ENCODE data around the gene PANK1.
"Not testable (repeated sequence)": the region's sequence is repeated elsewhere in the genome, so short reads cannot be mapped to it uniquely, and the experiment has no call there.

Gene PANK1

DNA sequence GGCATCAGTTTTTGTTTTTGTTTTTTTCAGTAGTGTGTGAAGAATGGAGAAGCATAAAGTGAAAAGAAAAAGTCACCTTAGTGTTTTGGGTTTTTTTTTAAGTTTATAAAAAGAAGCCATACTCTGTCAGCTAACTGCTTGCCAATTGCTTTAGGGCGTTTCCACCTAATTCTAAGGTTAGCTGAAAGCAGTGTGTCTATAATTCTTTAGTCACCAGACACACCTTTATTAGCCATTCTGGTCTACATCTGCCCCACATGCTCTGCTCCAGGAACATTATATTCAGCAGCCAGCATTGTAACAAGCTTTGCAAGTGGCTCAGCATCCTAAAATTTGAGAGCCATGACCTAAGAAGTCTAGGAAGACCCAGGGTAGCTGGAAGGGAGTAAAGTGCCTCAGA, 95.5 kb downstream of the PANK1 start:
- no peak overlapping the region for H3K27ac ChIP-seq

DNA sequence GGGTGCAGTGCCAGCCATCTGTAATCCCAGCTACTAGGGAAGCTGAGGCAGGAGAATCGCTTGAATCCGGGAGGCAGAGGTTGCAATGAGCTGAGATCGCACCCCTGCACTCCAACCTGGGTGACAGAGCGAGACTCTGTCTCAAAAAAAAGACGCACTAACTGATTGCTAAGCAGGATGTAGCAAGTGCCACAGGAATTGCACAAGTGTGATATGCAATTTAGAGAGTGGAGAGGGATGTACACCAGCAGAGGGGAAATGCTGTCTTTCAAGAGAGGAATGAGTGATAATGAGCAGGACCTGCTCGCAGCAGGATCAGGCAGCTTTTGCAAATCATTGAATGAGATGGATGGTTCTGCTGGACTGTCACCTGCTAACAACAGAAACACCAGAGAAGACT, 96.4 kb downstream of the PANK1 start:
- H3K27ac ChIP-seq: no peak overlapping the region
- TF ChIP-seq, protein P1, sequence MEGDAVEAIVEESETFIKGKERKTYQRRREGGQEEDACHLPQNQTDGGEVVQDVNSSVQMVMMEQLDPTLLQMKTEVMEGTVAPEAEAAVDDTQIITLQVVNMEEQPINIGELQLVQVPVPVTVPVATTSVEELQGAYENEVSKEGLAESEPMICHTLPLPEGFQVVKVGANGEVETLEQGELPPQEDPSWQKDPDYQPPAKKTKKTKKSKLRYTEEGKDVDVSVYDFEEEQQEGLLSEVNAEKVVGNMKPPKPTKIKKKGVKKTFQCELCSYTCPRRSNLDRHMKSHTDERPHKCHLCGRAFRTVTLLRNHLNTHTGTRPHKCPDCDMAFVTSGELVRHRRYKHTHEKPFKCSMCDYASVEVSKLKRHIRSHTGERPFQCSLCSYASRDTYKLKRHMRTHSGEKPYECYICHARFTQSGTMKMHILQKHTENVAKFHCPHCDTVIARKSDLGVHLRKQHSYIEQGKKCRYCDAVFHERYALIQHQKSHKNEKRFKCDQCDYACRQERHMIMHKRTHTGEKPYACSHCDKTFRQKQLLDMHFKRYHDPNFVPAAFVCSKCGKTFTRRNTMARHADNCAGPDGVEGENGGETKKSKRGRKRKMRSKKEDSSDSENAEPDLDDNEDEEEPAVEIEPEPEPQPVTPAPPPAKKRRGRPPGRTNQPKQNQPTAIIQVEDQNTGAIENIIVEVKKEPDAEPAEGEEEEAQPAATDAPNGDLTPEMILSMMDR (conservative IDR thresholded peaks at IDR 0.05): no peak

More for the DNA sequence above, 95.5 kb downstream of the PANK1 start:
- TF ChIP-seq, protein P1 (conservative IDR thresholded peaks at IDR 0.05): no peak

DNA sequence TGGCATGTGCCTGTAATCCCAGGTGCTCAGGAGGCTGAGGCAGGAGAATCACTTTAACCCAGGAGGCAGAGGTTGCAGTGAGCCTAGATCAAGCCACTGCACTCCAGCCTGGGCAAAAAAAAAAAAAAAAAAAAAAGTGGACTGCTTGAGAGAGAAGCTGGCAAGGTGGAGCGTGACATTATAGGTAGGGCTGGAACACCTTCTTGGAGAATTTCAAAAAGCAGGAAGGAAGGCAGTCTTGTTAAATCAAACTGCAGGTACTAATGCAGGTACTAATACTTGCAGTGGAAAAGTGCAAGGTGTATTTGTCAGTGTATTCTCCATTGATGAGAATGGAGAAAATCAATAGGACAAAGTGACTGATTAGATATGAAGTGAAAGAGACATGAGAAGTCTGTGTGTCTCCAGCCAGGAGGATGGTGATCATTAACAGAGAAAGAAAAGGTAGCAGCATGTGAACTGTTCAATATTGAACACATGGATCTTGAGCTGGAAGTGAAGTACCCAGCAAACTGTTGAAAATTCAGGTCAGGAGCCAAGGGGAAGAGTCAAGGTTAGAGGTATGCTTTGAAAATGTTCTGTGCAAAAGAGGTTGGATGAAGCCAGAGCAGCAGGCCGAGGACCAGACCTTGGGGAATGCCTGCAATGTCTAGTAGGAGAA, 97.1 kb downstream of the PANK1 start:
- no peak overlapping the region for H3K27ac ChIP-seq
- TF ChIP-seq, protein P1 (conservative IDR thresholded peaks at IDR 0.05): no peak

DNA sequence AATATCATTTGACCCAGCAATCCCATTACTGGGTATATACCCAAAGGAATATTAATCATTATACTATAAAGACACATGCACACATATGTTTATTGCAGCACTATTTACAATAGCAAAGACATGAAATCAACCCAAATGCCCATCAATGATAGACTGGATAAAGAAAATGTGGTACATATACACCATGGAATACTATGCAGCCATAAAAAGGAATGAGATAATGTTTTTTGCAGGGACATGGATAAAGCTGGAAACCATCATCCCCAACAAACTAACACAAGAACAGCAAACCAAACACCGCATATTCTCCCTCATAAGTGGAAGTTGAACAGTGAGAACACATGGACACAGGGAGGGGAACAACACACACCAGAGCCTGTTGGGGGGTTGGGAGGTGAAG, 98.4 kb downstream of the PANK1 start:
- H3K27ac ChIP-seq: not testable (repeated sequence)

DNA sequence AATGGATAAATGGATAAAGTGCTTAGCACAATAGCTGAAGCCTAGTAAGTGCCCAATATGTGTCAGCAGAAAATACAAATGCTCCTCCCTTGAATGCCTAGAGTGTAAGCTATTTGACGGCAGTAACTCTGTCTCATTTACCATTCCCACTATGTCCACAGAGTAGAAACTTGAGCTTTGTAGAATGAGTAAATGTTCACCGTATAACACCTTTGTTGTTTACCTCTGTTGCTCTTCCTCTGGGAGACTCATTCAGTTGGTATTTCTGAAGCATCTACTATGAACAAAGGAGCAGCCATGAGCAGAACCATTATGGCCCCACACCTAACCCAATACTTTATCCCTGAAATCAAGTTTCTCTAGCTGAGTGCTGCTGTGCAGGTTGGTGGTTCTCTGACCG, 101.2 kb downstream of the PANK1 start:
- TF ChIP-seq, protein P1 (conservative IDR thresholded peaks at IDR 0.05): no peak
- no peak overlapping the region for H3K27ac ChIP-seq

DNA sequence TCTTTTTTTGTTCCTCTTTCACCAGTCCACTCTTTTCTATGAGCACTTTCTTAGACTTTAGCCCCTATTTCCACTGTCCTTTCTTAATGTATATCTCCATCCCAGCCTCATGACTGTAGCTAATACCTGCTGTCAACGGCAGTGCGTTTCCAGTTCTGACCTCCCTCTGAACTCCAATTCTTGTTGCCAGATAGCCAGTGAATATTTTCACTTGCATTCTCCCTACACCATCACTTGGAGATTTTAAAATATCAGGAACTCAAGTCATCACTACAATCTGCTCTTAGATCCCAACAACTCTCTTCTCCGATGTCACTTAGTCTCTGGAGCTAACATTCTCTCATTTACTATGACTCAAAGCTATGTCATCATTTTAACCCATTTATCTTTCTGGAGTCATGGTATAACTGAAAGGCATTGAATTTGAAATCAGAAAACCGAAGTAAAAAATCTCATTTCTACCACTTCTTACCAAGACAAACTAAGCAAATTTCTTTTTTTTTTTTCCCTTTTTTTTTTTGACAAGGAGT, 104.6 kb downstream of the PANK1 start:
- no peak overlapping the region for H3K27ac ChIP-seq
- TF ChIP-seq, protein P1 (conservative IDR thresholded peaks at IDR 0.05): no peak

DNA sequence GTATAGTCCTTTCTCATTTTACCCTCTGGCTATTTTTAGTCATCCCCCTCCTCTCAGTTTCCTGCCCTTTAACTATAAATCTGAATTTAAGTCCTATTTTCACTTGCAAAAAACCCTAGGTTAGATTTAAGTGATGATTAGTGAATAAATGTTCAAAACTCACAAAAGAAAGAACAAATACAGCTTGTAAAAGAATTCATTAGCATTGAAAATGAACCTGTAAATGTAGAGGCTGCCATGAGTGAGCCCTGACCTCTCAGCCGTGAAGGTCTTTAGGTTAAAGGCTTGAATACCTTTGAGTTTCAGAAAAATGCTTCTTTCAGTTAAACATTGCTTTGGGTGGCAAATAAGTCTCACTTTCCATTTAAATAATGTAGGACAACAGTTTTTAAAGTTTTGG, 107.7 kb downstream of the PANK1 start:
- TF ChIP-seq, protein P1 (conservative IDR thresholded peaks at IDR 0.05): no peak
- no peak overlapping the region for H3K27ac ChIP-seq

DNA sequence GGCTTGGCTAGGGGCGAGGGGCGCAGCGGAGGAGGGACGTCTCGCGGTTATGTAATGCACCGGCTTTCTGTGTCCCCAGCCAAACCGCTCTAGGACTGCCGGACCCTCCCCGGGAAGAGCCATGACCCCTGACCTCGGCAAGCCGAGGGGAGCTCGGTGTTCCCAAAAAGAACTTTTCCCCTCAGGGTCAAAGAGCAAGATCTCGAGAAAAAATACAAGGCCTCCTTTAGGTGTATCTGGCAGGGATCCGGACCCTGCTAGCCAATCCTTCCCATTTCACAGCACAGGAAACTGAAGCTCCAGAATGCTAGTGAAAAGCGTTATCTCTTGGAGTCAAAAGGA, 109.1 kb downstream of the PANK1 start:
- no peak overlapping the region for H3K27ac ChIP-seq
- TF ChIP-seq, protein P1 (conservative IDR thresholded peaks at IDR 0.05): no peak
